HG03175 (cell line): ENCODE results near the gene FAM25C.
"Not testable (repeated sequence)": the region's sequence is repeated elsewhere in the genome, so short reads cannot be mapped to it uniquely, and the experiment has no call there.

ENCODE experiments used
- ATAC-seq: cut with Tn5 transposase; IDR thresholded peaks from one replicate; pipeline ENCODE4 v1.9.1; 2021; ENCODE audit warnings: mild to moderate bottlenecking, moderate library complexity; ENCODE audit not compliant: unreplicated experiment

FAM25C gene

GRCh38 chr10:47999691-48000090, at the start of gene FAM25C:
Gene FAM25C, minus strand, starts transcription at chr10:47999791. Its CDS starts 26 bp downstream, at chr10:47999765.
- not testable (repeated sequence) for ATAC-seq

- not testable (repeated sequence) for ATAC-seq
Observed at GRCh38 chr10:48044557-48044956, 45.0 kb upstream of the FAM25C start.

GRCh38 chr10:48031390-48031789, 31.8 kb upstream of the FAM25C start:
- ATAC-seq: not testable (repeated sequence)

GRCh38 chr10:48002306-48002705, 2.7 kb upstream of the FAM25C start:
- ATAC-seq: not testable (repeated sequence)

DNA sequence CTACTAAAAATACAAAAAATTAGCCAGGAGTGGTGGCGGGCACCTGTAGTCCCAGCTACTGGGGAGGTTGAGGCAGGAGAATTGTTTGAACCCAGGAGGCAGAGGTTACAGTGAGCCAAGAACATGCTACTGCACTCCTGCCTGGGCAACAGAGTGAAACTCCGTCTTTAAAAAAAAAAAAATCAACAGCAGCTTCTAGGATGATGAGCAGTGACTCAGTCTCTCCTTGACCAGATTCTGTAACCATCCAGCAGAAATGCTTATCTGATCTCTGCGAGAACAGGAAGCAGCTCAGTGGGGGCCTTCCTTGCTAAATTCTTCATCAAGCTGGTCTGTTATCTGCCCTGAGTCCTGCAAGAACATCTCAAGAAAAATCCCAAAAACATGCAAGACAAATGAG, 5.5 kb downstream of the FAM25C start:
- not testable (repeated sequence) for ATAC-seq

- ATAC-seq: not testable (repeated sequence)
Observed at GRCh38 chr10:47992560-47992959, 7.0 kb downstream of the FAM25C start.

DNA sequence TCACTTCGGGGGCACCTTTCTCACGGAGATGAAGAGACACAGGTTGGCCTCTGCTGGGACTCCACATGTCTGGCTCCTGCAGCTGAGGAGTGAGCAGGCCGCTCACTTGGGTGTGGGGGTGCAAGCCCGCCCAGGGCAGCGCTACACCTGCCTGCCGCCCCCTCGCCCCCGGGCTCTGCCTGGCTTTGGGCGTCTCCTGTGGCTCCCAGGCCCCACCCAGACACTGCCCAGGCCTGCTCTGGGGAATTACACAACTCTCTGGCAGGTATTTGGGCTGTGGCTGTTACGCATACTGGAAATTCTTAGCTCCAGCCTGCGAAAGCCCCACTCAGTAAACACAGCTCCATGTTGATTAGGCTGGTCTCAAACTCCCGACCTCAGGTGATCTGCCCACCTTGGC, 7.9 kb downstream of the FAM25C start:
- ATAC-seq: not testable (repeated sequence)

- ATAC-seq: not testable (repeated sequence)
Observed at GRCh38 chr10:47990097-47990496, 9.5 kb downstream of the FAM25C start.

DNA sequence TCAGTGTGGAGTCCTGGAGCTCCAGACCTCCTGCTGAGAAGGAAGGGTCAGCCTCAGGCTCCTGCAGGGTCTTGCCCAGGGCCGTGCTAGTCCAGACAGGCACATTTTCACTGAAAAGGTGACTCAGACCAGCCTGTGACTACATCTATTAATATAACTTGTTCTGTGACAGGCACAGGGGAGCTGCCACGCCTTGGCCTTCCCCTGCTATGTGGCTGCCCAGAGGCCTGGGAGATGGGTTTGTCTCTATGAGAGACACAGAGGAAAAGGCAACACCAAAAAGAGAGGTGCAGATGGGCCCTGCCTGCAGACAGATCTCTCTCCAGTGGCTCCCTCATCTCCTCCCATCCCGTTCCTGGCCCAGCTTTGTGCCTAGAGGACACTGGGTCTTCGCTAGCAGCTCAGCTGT, 10.0 kb downstream of the FAM25C start:
- ATAC-seq: not testable (repeated sequence)

DNA sequence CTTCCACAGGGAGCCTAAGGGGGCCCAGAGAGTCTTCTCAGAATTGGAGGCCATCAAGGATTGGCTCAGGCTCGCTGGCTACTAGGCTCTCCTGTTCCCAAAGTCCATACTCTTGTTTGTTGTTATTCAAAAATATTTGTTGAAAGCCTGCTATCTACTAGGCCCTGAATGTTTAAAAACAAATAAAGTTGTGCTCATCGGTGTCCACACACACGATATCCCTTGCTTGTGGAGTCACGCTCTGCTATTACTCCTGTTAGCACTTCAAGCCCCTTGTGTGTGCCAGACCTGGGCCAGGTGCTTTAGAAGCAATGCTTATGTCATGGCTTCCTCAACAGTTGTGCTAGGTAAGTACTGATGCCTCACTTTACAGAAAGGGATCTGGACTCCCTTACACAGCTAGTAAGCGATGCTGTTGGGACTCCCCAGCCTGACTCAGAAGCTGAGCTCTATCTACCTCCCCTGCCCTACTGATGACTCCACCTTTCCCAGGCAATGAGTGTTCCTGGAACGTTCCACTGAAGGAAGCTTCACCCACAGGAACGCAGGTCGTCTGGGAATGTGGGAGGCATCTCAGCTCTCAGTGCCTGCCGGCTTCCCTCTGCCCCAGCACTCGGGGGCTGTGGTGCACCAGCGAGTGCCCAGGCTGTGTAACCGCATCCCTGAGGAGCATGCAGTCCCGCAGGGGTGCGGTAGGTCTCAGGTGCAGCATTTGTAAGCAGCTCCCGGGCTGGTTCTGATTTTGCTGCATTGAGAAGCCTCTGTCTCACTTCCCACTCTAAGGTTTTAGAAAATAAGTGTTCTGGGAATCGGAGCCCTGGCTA, 10.7 kb downstream of the FAM25C start:
- not testable (repeated sequence) for ATAC-seq

DNA sequence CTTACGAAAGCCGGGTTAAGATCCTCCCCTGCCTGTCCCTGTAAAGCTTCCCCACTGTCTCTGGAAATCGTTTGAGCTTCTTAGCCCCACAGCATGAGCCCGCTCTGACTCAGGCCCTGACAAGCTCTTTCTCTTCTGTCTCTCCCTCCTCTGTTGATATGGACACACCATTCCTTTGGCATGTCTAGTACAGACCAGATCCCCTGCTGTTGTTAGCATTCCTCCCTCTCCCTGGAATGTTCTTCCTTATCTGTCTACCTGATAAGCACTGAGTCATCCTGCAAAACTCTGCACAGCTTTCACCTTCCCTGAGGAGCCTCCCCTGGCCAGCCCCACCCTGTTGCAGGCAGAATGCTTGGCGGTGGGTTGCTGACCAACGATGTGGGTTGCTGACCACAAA, 11.6 kb downstream of the FAM25C start:
- ATAC-seq: not testable (repeated sequence)

- ATAC-seq: not testable (repeated sequence)
Observed at GRCh38 chr10:47986413-47987230, 13.0 kb downstream of the FAM25C start.

- not testable (repeated sequence) for ATAC-seq
Observed at GRCh38 chr10:47975409-47975808, 24.2 kb downstream of the FAM25C start.

DNA sequence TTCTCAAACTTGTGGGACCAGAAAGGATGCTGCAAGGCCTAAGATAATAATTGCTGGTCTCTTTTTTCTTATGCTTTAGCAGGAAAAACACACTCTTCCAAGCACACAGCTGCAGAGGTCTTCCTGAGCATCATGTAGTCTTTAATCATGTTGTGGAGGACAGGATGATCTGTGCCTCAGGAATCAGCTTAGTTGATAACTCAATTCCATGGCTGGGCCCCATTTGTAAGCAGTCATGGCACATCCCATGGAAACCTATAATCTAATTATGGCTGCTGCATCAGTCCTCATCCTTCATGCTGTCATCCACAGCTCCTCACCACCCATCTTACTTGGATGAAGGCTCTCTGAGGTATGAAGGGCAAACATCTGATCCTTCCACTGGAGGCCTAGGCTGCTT, 26.5 kb downstream of the FAM25C start:
- ATAC-seq: not testable (repeated sequence)

- not testable (repeated sequence) for ATAC-seq
Observed at GRCh38 chr10:47972077-47972476, 27.5 kb downstream of the FAM25C start.

DNA sequence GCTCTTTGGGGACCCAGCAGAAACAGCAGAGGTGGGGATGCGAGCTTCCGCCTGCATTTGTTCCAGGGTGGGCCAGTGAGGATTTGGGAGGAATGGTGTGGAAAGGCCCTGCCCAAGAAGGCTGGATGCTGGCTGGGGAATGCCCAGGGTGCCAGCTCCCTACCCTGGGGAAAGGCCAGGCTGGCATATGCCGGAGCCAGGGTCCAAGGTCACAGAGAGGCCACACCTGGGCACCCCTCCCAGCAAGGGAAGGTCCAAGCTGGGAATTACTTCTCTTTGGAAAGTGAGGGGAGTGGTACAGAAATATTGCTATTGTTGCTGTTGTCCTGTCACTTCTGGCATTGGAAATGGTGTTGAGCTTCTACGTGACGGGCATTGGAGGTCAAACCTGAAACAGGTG, 28.0 kb downstream of the FAM25C start:
- not testable (repeated sequence) for ATAC-seq

- ATAC-seq: not testable (repeated sequence)
Observed at GRCh38 chr10:47970047-47970446, 29.5 kb downstream of the FAM25C start.

- ATAC-seq: peak; percentile 87
Observed at GRCh38 chr10:47968988-47969387, 30.6 kb downstream of the FAM25C start.

- ATAC-seq: not testable (repeated sequence)
Observed at GRCh38 chr10:47964280-47965063, 35.1 kb downstream of the FAM25C start.

DNA sequence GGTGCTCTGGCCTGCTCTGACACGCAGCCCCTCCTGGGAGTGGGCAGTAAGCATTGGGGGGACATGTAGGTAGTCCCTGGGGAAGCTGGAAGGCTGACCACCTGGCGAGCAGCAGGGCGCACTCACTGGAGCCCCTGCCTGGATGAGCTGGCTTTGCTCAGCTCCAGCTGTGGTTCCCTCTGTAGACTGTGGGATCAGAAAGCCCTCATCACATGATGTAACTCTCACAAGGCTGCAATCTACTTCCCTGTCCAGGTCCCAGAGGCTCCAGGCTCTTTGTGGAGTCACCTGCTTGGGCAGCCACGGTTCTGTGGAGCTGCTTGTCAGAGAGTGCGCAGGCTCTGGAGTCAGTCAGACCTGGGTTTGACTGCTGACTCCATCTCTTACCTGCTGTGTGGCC, 36.8 kb downstream of the FAM25C start:
- ATAC-seq: not testable (repeated sequence)

DNA sequence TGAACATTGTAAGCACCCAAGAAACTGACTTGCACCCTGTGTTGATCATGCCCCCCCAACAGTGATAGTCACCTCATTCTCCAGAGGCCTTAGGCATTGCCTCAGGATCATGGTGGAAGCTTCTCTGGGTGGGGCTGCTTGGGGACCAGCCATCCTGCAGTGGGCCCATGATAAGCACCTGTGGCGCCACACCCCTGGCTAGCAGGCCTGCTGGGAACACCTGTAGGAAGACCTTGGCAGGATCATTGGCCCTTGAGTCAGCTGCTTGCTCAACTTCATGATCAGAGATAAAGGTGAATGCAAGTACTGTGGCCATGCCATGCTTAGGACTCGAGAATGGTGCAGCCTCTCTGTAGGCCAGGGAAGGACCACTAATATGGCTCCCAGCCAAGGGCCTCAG, 38.9 kb downstream of the FAM25C start:
- not testable (repeated sequence) for ATAC-seq
